LNCaP clone FGC (cell line): ENCODE results near the gene PHF21A.

ENCODE experiments used
- DNase-seq: peaks from one replicate; pipeline ENCODE4 v3.0.0-alpha.2; 2011; ENCODE audit warnings: low read depth
- H3K4me3 ChIP-seq: 2 replicates; pipeline ENCODE4 v1.5.1; 2011; ENCODE audit warnings: mild to moderate bottlenecking, low read depth, low read length, control low read depth
- TF ChIP-seq, protein P1 (sequence below): IDR thresholded peaks from 2 replicates; pipeline ENCODE4 v1.5.1; 2012; ENCODE audit warnings: mild to moderate bottlenecking; ENCODE audit not compliant: control insufficient read depth, insufficient read depth; ENCODE audit errors: extremely low read depth

PHF21A gene

DNA sequence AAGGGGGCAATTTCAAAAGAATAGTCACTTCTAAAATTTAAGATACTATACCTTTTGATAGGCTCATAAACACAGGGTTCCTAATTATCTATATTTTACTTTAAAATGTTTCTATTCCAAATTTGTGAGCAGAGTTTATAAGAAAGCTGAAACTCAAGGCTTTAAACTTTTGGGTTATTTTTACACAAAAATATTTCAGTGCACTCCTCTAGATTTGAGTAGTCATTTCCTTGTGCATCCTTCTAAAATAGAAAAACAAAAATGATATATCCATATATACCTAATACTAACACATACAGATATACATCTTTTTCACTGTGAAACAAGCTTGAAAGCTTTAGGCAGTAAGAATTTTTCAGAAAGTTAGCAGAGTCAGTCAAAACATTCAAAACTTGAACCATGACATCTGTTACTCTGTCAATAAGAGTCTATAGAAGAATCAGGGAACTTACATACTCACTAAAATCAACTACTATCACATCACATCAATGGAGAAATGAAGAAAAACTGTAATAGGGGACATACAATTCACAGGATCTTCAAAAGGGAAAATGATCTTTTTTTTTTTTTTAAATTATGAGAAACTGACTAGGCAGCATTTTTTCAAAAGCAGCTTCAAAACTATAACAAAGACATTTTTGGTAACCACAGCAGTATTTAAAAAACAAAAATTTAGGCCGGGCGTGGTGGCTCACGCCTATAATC lies 5.1 kb downstream of the PHF21A start:
- no peak overlapping the region for H3K4me3 ChIP-seq
- DNase-seq = no peak
- TF ChIP-seq, protein P1, sequence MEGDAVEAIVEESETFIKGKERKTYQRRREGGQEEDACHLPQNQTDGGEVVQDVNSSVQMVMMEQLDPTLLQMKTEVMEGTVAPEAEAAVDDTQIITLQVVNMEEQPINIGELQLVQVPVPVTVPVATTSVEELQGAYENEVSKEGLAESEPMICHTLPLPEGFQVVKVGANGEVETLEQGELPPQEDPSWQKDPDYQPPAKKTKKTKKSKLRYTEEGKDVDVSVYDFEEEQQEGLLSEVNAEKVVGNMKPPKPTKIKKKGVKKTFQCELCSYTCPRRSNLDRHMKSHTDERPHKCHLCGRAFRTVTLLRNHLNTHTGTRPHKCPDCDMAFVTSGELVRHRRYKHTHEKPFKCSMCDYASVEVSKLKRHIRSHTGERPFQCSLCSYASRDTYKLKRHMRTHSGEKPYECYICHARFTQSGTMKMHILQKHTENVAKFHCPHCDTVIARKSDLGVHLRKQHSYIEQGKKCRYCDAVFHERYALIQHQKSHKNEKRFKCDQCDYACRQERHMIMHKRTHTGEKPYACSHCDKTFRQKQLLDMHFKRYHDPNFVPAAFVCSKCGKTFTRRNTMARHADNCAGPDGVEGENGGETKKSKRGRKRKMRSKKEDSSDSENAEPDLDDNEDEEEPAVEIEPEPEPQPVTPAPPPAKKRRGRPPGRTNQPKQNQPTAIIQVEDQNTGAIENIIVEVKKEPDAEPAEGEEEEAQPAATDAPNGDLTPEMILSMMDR = no peak

DNA sequence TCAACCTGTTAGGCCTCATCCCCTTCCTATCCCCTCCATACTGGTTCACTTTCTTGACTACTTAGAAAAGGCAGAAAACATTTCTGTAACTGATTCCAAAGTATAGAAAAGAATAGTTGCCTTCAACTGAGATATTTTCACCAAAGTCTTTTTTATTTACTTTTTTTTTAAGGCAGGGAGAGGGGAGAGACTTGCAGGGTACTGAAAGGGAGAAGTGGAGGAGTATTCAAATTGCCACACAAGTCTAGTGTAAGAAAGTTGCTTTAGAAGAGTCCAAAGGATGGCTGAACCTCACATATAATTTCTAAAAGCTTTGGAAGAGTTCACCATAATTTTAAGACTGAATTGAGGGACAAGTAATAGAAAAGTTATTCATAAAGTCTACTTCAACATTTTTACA lies 6.3 kb downstream of the PHF21A start:
- no peak overlapping the region for H3K4me3 ChIP-seq
- TF ChIP-seq, protein P1 = no peak

DNA sequence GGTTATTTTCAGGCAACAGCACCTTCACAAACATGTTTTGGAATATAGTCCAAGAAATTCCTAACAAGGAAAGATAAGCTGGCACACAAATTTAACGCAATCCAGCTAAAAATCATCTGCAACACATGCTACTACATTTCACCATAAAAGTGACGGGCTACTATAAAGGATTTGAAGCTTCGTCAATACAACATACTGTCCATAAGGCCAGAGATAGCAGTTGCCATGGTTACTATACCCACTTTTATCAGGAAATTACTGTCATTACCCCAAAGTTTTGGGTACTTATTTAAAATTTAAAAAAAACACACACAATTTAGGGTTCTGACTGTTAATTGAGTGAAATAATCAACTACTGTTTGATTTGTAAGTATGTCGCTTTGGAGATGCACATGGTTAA lies 6.9 kb downstream of the PHF21A start:
- no peak overlapping the region for H3K4me3 ChIP-seq
- TF ChIP-seq, protein P1 = no peak
- no peak for DNase-seq

More for the DNA sequence above, 6.3 kb downstream of the PHF21A start:
- DNase-seq = no peak

DNA sequence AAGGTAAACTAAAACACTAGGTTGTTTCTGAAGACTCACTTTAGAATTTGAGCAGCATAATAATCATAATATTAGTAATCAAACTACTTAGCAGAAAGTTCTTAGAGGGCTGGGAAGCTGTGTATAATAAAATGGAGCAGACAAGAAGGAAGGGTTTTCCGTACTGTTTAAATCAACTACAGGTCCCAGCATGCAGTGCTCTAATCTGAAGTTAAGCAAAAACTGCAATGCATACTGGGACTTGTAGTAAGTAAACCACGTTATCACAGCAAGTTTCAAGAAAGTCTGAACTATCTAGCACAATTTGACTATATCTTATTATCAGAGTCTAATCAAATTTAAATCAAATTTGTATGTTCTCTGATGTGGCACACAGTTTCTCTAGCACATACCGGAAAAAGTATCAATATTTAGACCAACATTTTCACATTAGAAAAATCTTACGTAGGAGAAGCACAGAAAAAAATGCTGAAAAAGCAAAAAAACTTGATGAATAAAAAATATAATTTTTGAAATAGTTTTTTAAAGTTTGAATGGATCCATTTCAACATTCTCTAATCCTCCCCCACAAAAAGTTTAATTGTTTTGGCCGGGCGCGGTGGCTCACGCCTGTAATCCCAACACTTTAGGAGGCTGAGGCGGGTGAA lies 8.2 kb downstream of the PHF21A start:
- H3K4me3 ChIP-seq = no peak overlapping the region
- DNase-seq = no peak
- TF ChIP-seq, protein P1 = no peak

DNA sequence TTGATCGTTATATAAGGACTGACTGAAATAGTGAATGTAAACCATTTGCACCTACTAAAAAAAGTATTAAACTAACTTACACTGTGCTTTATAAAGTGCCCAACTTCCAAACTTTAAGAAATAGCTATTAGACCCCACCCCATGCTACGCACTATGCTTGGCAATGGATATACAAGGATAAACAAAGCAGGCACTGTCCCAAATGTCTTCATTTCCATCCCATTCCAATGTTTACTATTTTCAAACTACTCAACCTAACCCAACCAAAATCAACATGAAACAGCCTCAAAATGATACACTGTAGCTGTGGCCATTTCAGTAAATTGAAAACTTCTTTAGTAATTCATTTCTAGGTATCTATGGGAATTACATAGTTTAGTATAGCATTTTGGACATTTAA lies 12.5 kb downstream of the PHF21A start:
- no peak overlapping the region for H3K4me3 ChIP-seq
- TF ChIP-seq, protein P1 = no peak
- DNase-seq = no peak

DNA sequence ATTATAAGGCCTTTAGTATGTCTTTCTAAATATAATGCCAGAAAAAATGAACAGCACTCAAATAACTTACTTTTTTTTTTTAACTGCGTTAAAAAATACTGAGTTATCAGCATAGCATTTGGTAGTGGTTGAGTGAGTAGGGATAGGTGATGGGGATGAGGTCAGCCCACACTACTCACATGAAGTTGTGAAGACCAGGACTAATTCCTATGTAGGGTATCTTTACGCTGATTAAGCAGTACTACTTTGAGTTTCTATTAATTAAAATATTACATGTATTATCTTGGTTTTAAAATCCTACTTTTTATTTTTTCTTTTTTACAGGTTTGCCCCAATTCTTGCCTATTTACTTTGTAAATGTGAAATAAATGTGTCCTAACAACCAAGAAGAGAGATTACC lies 13.5 kb downstream of the PHF21A start:
- TF ChIP-seq, protein P1 = no peak
- no peak overlapping the region for H3K4me3 ChIP-seq
- no peak for DNase-seq

DNA sequence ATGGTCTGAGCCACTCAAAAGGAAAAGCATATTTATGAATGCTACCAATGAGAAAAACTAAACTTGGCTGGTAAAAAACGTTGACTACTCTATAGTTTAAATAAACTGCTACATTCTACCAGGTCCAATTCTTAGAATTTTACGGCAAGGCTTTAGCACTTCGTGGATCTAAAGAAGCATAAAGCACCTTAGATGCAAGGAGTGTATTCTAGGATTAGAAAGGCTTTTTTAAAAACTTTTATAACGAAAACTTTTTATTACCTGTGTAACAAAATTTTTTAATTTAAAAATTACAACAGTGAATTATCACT lies 13.9 kb downstream of the PHF21A start:
- TF ChIP-seq, protein P1 = no peak
- DNase-seq = no peak
- no peak overlapping the region for H3K4me3 ChIP-seq
